Activated B cell treated with CpG ODN at 0.5 μM for 24 hours (primary cell): Measurements from ENCODE around the gene OR10T2. TPM values are rescaled to one million over a fixed set of nuclear protein-coding genes. Genes with fewer than 3 reads are reported as not detected.
A peak's percentile ranks its signal among the peaks of the same experiment; 100 is the strongest.
"Not testable (repeated sequence)": the region's sequence is repeated elsewhere in the genome, so short reads cannot be mapped to it uniquely, and the experiment has no call there.

ENCODE experiments used
- ATAC-seq: fragments of 200-7000 bp; cut with Tn5 transposase; one replicate; pipeline ENCODE4 v1.10.0; 2021; ENCODE audit warnings: low read depth, mild to moderate bottlenecking, moderate library complexity
- CTCF ChIA-PET: fragments of 350-600 bp; sonication (Branson Sonifier 250); formaldehyde crosslinking; loops from one replicate; lab custom pipeline; 2021; ENCODE audit warnings: antibody characterized with exemption; lab: Charles Lee
- POLR2A ChIA-PET: fragments of 350-600 bp; sonication (Branson Sonifier 250); formaldehyde crosslinking; loops from one replicate; lab custom pipeline; 2021; ENCODE audit warnings: antibody characterized with exemption; lab: Charles Lee
- DNase-seq: peaks from one replicate; pipeline ENCODE4 v3.0.0; 2022
- H3K27ac Mint-ChIP-seq: one replicate; pipeline ENCODE4 v1.8.0; 2020; ENCODE audit warnings: mixed read lengths
- H3K27me3 Mint-ChIP-seq: one replicate; pipeline ENCODE4 v1.8.0; 2021; ENCODE audit warnings: mixed read lengths
- H3K36me3 Mint-ChIP-seq: one replicate; pipeline ENCODE4 v1.8.0; 2021; ENCODE audit warnings: low read depth, mixed read lengths
- H3K4me1 Mint-ChIP-seq: one replicate; pipeline ENCODE4 v1.8.0; 2021; ENCODE audit warnings: mixed read lengths
- H3K4me3 Mint-ChIP-seq: one replicate; pipeline ENCODE4 v1.8.0; 2020; ENCODE audit warnings: mild to moderate bottlenecking, mixed read lengths
- H3K9me3 Mint-ChIP-seq: one replicate; pipeline ENCODE4 v1.8.0; 2020; ENCODE audit warnings: mixed read lengths
- intact Hi-C: fragments of 100-400 bp; cut with micrococcal nuclease; formaldehyde crosslinking; loops from one replicate; pipeline ENCODE4 v1.15.1; 2024
- total RNA-seq: library from RNA; stranded (reverse); gene quantifications from 2 replicates; pipeline ENCODE4 v1.2.3, GENCODE V29; 2022
- TF ChIP-seq, protein P1 (sequence below): fragments of 200-600 bp; IDR thresholded peaks from one replicate; pipeline ENCODE4 v1.8.0; 2022; ENCODE audit warnings: antibody characterized with exemption, mild to moderate bottlenecking

Gene OR10T2
- total RNA-seq, 1 donor from 2014 or later, result not detected

DNA sequence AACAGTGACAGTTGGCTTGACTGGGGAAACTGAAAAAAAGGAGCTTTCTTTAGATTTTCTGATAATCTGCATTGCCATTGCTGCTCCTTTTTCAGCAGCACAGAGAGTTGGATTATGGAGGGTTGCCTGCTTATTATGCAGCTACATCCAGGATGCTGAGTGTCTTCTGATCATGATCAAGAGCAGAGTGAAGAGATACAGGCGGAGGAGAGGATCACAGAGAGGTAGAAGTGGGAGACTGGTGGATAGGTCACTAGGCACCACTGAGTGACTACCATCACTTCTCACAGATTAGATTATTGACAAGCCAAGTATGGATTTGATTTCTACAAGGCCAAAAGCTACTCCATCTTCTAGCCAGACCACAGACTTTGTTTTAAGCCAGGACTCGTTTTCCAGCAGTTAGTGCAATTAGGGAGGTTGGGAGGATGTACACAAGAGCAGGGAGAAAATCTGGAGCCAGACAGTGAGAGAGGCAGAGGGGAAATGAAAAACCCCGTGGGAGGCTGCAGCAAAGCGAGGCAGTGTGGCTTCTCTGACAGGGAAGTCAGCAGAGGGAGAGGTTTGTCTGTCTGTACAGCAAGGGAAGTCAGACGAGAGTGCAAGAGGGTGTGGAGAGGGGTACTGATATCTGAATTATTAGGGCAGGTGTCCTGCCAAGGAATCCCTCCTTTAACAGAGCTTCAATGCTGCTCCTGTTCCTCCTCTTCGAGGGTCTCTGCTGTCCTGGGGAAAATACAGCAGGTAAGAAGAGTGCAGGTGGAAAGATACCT, 45.8 kb downstream of the OR10T2 start, which contains the start of gene CD1E:
CD1E (plus strand) TSS at position 592 of the 773 bp plus-strand sequence; CDS start at position 687, 95 bp downstream.
- Mint-ChIP-seq H3K27ac (no peak within 1 kb of the TSS), H3K4me1 (peaks cover 20% of the 10 kb centered on the region), H3K27me3 (no peaks in the 10 kb centered on the region), H3K4me3 (no peak within 1 kb of the TSS), H3K36me3 (no peaks in the 10 kb centered on the region), H3K9me3 (no peaks in the 10 kb centered on the region)
- DNase-seq (no peak), ATAC-seq (peak; percentile 40)
- POLR2A ChIA-PET, result no interaction called here
- CTCF ChIA-PET, result interaction anchor here (1.1 to 2.2 kb wide), 2 partner anchors 24 to 150 kb away, joined by 7 read pairs; no protein-coding TSS in a partner anchor
- intact Hi-C loops, result no loop called here
- TF ChIP-seq, protein P1, sequence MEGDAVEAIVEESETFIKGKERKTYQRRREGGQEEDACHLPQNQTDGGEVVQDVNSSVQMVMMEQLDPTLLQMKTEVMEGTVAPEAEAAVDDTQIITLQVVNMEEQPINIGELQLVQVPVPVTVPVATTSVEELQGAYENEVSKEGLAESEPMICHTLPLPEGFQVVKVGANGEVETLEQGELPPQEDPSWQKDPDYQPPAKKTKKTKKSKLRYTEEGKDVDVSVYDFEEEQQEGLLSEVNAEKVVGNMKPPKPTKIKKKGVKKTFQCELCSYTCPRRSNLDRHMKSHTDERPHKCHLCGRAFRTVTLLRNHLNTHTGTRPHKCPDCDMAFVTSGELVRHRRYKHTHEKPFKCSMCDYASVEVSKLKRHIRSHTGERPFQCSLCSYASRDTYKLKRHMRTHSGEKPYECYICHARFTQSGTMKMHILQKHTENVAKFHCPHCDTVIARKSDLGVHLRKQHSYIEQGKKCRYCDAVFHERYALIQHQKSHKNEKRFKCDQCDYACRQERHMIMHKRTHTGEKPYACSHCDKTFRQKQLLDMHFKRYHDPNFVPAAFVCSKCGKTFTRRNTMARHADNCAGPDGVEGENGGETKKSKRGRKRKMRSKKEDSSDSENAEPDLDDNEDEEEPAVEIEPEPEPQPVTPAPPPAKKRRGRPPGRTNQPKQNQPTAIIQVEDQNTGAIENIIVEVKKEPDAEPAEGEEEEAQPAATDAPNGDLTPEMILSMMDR, result no peak

DNA sequence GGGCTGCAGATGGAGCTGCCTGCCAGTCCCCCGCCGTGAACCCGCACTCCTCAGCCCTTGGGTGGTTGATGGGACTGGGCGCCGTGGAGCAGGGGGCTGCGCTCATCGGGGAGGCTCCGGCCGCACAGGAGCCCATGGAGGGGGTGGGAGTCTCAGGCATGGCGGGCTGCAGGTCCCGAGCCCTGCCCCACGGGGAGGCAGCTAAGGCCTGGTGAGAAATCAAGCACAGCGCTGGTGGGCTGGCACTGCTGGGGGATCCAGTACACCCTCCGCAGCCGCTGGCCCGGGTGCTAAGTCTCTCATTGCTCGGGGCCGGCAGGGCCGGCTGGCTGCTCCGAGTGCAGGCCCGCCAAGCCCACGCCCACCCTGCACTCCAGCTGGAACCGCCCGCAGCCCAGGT, 50.3 kb downstream of the OR10T2 start:
- H3K36me3 Mint-ChIP-seq, POLR2A ChIA-PET, H3K4me3 Mint-ChIP-seq, H3K27me3 Mint-ChIP-seq, H3K27ac Mint-ChIP-seq, intact Hi-C loops, H3K9me3 Mint-ChIP-seq, DNase-seq, ATAC-seq, H3K4me1 Mint-ChIP-seq: not testable (repeated sequence)
- CTCF ChIA-PET, result interaction anchor here (1.2 kb wide), 1 partner anchor 19 kb away, joined by 3 read pairs; no protein-coding TSS in a partner anchor

Other genes starting within 250 kb of the OR10T2 start
- gene CD1D, start 218.6 kb downstream of the OR10T2 start, total RNA-seq, result 4.6 and 5.0 TPM in 2 replicates
- 1.4 and 1.6 TPM in 2 replicates for gene CD1A, start 145.0 kb downstream of the OR10T2 start, total RNA-seq
- 37.3 and 40.8 TPM in 2 replicates for gene CD1C, start 109.5 kb downstream of the OR10T2 start, total RNA-seq
- not detected in 2 replicates for gene CD1B, start 67.9 kb downstream of the OR10T2 start, total RNA-seq
- gene CD1E, start 45.6 kb downstream of the OR10T2 start, total RNA-seq, result not detected in 2 replicates
- not detected in 2 replicates for gene OR10K2, start 26.8 kb upstream of the OR10T2 start, total RNA-seq
- not detected in 2 replicates for gene OR10K1, start 62.4 kb upstream of the OR10T2 start, total RNA-seq
- not detected in 2 replicates for gene OR10R2, start 72.8 kb upstream of the OR10T2 start, total RNA-seq
- gene OR6Y1, start 154.9 kb upstream of the OR10T2 start, total RNA-seq, result not detected in 2 replicates
- gene OR6P1, start 171.1 kb upstream of the OR10T2 start, total RNA-seq, result not detected in 2 replicates
- not detected in 2 replicates for gene OR10X1, start 180.4 kb upstream of the OR10T2 start, total RNA-seq
- not detected in 2 replicates for gene OR10Z1, start 205.8 kb upstream of the OR10T2 start, total RNA-seq